K562 treated with DMSO at 1 percent for 4 hours (cell line): ENCODE data around the gene FASN. TPM values are rescaled to one million over a fixed set of nuclear protein-coding genes. Genes with fewer than 3 reads are reported as not detected.

Source experiments
- total RNA-seq: library from RNA; unstranded; fragments of 300-600 nt; gene quantifications from 2 replicates; pipeline ENCODE4 v1.2.3, GENCODE V29; 2022; ENCODE audit not compliant: insufficient read depth

FASN gene
- 146 and 202 TPM in 2 replicates for total RNA-seq

DNA sequence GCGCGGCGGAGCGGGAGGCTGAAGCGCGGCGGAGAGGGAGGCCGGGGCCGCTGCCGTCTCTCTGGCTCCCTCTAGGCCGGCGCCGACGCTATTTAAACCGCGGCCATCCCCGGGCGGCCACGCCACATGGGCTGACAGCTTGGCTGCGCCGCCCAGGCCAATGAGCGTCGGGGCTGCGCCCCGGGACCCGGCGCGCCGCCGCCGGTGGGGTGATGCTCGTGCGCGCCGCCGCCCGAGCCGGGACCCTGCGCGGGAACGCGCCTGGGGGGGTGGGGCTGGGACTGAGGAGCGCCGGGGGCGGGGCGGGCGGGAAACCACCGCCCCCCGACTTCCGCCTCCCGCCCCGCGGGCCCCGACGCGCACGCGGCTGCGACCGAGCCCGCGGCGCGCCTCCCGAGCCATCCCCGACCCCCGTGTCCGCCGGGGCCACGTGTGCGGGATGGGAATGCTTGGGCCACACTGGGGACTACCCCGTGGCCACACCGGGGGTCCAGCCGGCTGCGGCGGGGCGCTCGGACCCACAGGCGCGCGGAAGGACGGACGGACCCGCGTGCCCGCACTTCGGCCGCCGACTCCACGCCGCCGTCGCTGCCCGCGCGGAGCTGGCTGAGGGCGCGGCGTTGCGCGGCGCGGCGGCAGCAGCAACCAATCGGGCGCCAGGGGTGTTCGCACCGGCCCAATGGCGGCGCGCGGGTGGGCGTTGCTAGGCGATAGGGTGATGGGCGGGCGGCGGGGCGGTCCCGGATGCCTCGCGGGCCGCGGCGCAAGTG lies at the start of gene FASN:
TSS of gene FASN (minus strand) at position 68 of the 770 bp plus-strand sequence. CDS start 1,791 bp downstream, outside the sequence.

DNA sequence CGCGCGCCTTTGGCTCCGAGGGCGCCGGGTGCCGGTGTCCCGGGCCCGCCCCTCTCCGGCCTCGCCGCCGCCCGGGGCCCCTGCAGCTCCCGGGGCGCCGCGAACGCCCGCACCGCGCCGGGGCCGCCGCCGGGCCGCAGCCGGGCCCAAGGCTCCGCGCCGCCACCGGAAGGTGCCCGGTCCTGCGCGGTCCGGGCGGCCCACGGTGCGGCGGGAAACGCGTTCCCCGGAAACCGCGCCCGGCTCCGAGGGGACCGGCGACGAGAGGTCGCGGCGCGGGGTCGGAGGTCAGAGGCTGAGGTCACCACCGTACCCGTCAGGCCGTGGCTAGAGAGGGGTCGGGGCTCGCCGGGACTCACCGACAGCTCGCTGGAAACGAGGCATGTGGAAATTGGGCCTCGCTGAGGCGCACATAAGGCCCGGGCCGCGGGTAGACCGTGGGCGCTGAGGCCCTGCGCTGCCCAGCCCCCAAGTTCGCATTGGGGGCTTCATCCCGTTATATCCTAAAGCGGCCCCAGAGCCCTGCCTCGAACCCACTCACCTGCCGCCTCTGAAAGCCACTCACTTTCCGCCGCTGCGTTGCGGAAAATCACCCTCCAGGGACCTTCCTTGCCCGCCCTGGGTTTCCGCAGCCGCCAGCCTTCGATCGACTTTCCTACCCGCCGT lies 32.3 kb downstream of the FASN start, which contains the start of gene DUS1L:
TSS of gene DUS1L (minus strand) at position 167 of the 666 bp plus-strand sequence. CDS start 745 bp downstream, outside the sequence.

DNA sequence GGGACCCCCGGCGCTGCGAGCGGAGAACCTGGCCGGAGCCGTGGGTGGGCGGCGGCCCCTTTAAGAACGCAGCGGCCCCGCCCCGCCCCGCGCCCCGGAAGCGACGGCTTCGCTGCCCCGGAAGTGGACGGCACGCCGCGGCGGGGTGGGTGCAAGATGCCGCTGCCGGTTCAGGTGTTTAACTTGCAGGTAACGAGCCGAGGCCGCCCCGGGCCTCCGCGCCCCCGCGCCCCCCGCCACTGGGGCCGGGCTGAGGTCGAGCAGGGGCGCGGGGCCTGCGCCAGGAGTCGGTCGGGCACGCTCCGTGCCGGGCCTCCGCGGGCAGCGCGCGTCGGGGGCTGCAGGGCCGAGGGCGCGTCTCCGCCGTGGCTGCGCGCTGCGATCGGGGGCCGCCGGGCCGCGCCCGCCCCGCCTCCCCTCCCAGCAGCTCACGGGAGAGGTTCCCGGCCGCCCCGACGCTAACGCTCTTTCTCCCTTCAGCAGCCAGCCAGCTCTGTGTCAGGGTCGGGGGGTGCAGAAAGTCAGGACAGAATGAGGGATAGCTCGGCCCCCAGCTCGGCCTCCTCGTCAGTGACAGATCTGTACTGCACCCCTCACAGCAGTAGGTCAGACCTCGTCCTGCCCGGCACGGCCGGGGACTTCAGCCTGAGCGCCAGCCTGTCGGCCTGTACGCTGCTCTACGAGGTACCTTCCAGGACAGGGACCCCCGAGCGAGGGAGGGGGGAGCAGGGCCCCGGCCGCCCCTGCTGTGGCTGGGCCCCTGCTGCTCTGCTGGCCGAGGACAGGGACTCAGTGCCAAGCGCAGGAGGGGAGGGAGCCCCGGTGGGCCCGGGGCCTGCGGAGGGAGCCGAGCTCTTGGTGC lies 46.0 kb downstream of the FASN start, which contains the start of the genes GPS1 and RFNG:
TSS of gene GPS1 (plus strand) at position 123 of the 862 bp plus-strand sequence. CDS start at position 157, 34 bp downstream.
TSS of gene RFNG (minus strand) at position 36 of the 862 bp plus-strand sequence. CDS start 45 bp downstream, outside the sequence.

DNA sequence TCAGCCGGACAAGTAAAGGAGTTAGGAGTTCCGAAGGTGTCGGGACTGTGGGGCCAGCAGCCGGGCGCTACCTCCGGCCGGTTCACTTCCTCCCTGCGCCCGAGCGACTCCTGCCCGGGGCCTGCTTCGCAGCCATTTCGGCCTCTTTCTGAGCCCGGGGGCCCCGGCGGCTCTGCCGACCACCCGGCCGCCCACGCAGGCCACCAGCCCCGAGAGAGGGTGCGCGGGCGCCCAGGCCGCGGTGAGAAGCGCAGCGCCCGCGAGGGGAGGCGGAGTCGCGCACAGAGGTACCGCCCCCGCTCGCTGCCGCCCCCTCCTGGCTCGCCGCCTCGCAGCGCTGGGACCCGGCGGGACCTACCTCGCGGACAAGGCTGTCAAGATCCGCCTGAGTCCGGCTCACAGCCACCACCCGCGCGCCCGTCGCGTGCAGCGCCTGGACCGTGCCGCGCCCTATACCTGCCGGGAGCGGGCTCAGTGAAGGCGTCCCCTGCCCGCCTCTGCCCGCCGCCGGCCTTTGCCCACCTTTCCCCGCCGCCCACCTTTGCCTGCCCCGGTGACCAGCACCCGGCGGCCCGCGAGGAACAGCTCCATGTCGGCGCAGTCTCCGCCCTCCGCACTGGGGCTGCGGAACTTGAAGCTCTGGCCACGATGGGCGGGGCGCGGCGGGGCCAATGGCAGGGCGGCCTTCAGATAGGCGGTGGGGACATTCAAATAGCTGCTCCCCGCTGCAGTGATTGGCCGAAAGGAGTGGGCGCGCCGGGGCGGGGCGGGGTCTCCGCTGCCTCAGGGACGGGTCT lies 60.7 kb downstream of the FASN start, which contains the start of gene DCXR:
TSS of gene DCXR (minus strand) at position 606 of the 797 bp plus-strand sequence. CDS start at position 591, 15 bp downstream.

DNA sequence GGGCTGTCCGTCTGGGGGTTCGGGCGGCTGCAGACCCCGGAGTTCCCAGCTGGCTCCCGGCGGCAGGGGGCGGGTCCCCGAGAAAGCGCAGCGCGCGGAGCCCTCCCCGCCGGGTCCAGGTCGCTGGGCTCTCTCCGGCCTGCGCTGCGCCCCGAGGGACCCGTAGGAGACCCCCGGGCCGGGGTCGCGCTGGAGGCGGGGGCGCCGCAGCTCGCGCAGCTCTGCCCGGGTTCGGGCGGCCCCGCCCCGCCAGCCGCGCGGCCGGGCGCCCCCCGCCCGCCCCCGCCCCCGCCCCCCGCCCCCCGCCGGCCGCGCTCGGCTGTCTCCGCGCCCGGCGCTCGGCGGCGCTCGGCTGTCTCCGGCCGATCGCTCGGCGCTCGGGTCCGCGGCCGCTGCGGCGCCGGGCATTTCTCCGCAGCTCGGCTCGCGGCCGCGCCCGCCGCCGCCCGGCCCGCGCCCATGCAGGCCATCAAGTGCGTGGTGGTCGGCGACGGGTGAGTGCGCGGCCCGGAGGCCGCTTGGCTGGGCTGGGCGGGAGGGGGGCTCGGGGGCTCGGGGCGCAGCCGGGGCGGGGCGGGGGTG lies 66.6 kb downstream of the FASN start, which contains the start of gene RAC3:
TSS of gene RAC3 (plus strand) at position 376 of the 582 bp plus-strand sequence. CDS start at position 460, 84 bp downstream.

Other genes starting within 250 kb of the FASN start
- gene P4HB, start 237.7 kb downstream of the FASN start, total RNA-seq = 890 and 899 TPM in 2 replicates
- gene ARHGDIA, start 226.9 kb downstream of the FASN start, total RNA-seq = 224 and 227 TPM in 2 replicates
- gene ALYREF, start 206.7 kb downstream of the FASN start, total RNA-seq = 137 TPM in 2 replicates
- gene ANAPC11, start 206.5 kb downstream of the FASN start, total RNA-seq = 407 and 464 TPM in 2 replicates
- gene NPB, start 196.0 kb downstream of the FASN start, total RNA-seq = 5.4 and 6.4 TPM in 2 replicates
- gene PCYT2, start 186.8 kb downstream of the FASN start, total RNA-seq = 64.0 and 70.6 TPM in 2 replicates
- gene SIRT7, start 180.1 kb downstream of the FASN start, total RNA-seq = 39.9 and 50.2 TPM in 2 replicates
- 53.0 and 64.9 TPM in 2 replicates for gene MAFG, start 170.5 kb downstream of the FASN start, total RNA-seq
- 323 and 368 TPM in 2 replicates for gene PYCR1, start 160.9 kb downstream of the FASN start, total RNA-seq
- gene MYADML2, start 151.0 kb downstream of the FASN start, total RNA-seq = 0.24 TPM in 1 of 2 replicates, not detected in the other
- gene NOTUM, start 137.0 kb downstream of the FASN start, total RNA-seq = 8.8 and 9.4 TPM in 2 replicates
- gene ASPSCR1, start 120.6 kb downstream of the FASN start, total RNA-seq = 31.8 and 46.0 TPM in 2 replicates
- gene CENPX, start 75.4 kb downstream of the FASN start, total RNA-seq = 145 and 154 TPM in 2 replicates
- gene LRRC45, start 74.9 kb downstream of the FASN start, total RNA-seq = 10.6 and 11.1 TPM in 2 replicates
- 106 and 109 TPM in 2 replicates for gene RAC3, start 66.6 kb downstream of the FASN start, total RNA-seq
- 231 and 240 TPM in 2 replicates for gene DCXR, start 60.5 kb downstream of the FASN start, total RNA-seq
- 33.4 and 43.0 TPM in 2 replicates for gene RFNG, start 46.4 kb downstream of the FASN start, total RNA-seq
- 132 and 142 TPM in 2 replicates for gene GPS1, start 46.3 kb downstream of the FASN start, total RNA-seq
- 204 and 216 TPM in 2 replicates for gene DUS1L, start 32.4 kb downstream of the FASN start, total RNA-seq
- 10.3 TPM in 2 replicates for gene CCDC57, start 114.6 kb upstream of the FASN start, total RNA-seq
- 2.8 and 7.4 TPM in 2 replicates for gene SLC16A3, start 130.8 kb upstream of the FASN start, total RNA-seq
- 106 and 131 TPM in 2 replicates for gene CSNK1D, start 175.5 kb upstream of the FASN start, total RNA-seq
- 0.76 TPM in 1 of 2 replicates, not detected in the other for gene CD7, start 219.4 kb upstream of the FASN start, total RNA-seq
- gene SECTM1, start 235.5 kb upstream of the FASN start, total RNA-seq = not detected in 2 replicates